Muscle of back (tissue), 11 donors: ENCODE results near the gene ZMYM4. TPM values are rescaled to one million over a fixed set of nuclear protein-coding genes. Genes with fewer than 3 reads are reported as not detected.
"Not testable (repeated sequence)": the region's sequence is repeated elsewhere in the genome, so short reads cannot be mapped to it uniquely, and the experiment has no call there.

ENCODE experiments used
- DNase-seq, 3 donors: peaks; one replicate each; pipeline versions ENCODE4 v3.0.0 to v3.0.0-alpha.2; 2013
- polyA plus RNA-seq, 10 donors: library from polyadenylated mRNA; unstranded; fragments of 120-200 nt; gene quantifications; one replicate each; pipeline ENCODE4 v1.2.1, GENCODE V29; 2013; ENCODE audit not compliant: insufficient read length in 10 of 10

Gene ZMYM4
- polyA plus RNA-seq, 10 donors: 33.3 to 48.1 (median 40.5) TPM

DNA sequence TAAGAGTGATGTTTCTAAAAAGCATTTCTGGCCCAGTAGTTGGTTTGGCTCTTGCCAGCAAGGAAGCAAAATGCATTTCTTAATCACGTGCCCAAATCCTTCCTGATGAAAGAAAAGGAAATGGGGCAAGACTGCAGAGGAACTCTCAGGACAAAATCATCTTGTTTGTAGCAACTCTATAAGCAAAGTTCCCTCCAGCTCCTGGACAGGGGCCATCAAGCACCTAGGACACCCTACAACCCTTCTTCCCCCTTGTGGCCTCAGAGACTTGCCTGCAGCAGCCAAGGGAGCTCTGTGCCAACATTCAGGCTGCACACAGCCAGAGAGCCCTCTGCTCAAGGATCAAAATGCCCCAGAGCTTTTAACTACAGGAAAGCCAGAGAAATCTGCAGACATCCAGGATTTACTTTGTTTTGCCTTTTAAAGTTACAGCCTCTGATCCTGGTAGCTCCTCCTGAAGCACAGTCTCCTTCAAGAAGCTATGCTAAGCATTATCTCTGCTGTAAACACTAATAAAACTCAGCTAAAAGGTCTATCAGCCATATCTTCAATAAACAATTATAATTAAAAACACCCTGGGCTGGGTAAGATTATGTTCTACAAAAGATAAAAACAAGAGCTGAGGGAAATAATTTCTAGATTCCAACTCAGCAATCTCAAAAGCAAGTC, 183.7 kb downstream of the ZMYM4 start:
- DNase-seq: peak; percentile 7 to 34 (median 22)

DNA sequence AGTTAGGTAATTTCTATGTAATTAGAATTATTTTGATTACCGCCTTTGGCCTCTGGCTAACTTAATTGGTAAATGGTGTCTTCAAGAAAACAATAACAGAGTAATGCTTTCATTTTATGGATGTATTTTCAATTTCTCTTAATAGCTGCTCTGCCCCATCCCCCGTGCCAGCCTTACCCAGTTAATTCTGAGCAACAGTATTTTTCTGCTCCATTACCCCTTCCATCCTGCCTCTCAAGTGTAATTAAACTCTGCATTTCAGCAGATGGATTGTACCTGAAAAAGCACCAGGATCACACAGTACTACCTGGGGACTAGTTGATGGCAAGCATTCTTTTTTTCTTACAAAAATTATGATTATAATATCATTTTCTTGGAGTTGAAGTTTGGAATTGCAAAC, 184.5 kb downstream of the ZMYM4 start:
- no peak for DNase-seq

DNA sequence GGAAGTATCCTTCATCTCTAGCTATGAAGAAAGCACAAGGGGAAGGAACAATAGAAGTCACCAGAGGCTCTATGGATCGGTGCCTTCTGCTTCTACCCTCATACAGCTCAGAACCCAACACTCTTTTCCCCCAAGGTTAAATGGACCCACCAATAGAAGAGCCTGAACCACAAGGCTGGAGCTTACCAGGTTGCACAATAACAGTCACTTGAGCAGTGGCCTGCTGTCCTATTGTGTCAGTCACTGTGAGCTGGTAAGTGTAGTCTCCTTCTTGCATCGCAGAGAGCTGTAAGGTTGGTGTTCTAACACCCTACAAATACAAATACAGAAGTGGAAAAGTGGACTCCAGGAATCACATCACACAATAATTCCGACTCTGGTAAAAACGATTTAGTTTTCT, 185.7 kb downstream of the ZMYM4 start:
- DNase-seq: no peak

DNA sequence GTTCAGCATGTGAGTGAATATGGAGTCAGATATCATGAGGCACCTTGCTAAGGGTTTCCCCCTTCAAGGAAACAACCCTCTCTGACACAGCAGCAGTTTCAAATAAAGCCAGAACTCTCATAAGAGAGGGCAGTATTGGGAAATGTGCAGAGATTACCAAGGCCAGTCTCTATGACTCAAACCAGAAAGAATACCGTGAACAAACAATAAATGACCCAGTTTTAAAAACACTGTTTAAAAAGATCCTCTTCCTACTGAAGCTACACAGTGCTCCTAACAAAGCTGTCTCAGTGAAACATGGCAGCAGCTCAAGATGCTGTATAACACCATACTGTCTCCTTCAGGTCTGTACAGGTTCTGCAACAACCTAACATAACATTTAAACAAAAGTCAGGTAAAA, 186.1 kb downstream of the ZMYM4 start:
- DNase-seq: no peak

DNA sequence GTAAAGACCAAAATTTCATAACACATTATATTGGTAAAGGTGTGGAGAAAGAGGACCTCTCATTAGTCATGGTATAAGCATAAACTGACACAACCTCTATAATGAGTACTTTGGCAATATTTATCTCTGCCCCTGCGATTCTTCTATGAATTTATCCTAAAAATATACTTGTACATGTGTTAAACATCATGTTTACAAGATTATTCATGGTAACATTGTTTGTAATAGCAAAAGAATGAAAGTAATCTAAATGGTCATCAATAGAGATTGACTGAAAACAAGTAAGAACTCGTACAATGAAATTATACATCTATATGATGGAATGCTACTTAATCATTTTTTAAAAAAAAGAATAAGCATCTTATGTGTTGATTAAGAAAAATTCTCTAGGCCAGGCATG, 192.3 kb downstream of the ZMYM4 start:
- no peak for DNase-seq

DNA sequence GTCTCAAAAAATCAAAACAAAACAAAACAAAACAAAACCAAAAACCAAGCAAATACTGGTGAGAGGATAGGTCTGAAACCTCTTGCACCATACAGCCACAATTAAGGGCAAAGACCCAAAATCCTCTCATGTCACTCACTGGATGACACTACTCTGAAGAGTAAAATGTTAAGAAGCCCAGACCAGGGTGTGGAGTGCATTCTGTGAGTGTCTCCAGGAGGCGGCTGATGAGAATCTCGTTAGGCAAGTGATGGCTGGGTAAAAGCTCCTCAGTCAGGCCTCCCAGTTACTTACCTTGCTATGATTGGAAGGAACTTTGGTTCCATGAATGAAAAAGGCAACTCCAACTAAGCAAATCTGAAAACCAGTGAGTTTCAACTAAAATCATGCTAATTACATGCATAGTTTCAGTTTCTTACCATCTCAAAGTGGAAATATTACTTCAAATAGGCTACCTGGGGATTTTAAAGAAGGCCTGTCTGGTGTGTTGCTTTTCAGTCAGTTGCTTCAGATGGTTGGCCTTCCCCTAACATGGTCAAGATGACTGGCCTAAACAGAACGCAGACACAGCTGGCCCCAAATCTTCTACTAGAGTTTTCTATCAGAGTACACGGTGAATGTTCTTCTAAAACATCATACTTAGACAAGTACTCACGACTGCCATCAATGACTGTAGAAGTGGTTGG, 193.6 kb downstream of the ZMYM4 start:
- no peak for DNase-seq

DNA sequence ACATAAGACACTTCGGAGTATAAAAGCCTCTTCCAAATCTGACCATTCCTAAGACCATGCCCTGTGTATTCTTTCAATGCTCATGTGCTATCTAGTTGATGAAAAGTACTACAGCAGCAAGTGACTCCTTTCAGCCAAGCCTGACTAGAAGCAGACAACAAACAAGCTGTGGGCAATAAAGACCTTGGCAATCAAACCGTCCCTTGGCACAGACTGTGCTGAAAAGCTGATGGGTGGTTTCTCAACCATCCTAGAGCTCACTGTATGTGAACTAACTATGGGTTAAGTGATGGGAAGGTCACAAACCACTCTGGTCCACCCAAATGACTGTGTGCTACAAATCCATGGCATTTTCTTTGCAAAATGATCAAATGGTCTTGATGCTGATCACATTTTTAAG, 194.7 kb downstream of the ZMYM4 start:
- no peak for DNase-seq

DNA sequence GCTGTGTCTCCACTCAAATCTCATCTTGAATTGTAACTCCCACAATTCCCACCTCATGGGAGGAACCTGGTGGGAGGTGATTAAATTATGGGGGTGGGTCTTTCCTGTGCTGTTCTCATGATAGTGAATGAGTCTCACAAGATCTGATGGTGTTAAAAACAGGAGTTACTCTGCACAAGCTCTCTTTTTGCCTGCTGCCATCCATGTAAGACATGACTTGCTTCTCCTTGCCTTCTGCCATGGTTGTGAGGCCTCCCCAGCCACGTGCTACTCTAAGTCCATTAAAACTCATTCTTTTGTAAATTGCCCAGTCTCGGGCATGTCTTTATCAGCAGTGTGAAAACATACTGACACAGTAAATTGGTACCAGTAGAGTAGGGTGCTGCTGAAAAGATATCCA, 195.2 kb downstream of the ZMYM4 start:
- DNase-seq: not testable (repeated sequence)

DNA sequence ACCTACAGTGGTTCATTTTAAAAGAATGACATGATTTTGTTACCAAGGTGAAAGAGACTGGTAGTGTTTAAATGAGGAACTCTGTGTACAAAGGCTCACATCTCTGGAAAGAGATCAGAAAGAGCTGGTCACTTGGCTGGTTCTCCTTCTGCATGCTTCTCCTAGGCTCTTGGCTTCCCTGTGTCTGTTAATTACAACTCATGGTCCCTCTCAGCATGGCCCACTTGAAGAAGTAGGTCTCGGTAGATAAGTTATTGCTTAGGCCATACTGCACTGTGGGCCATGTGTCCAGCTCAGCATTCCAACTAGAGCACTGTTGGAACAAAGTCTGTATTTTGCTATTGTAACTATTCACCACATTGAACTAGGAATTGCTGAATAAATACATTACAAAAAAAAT, 197.6 kb downstream of the ZMYM4 start:
- no peak for DNase-seq

DNA sequence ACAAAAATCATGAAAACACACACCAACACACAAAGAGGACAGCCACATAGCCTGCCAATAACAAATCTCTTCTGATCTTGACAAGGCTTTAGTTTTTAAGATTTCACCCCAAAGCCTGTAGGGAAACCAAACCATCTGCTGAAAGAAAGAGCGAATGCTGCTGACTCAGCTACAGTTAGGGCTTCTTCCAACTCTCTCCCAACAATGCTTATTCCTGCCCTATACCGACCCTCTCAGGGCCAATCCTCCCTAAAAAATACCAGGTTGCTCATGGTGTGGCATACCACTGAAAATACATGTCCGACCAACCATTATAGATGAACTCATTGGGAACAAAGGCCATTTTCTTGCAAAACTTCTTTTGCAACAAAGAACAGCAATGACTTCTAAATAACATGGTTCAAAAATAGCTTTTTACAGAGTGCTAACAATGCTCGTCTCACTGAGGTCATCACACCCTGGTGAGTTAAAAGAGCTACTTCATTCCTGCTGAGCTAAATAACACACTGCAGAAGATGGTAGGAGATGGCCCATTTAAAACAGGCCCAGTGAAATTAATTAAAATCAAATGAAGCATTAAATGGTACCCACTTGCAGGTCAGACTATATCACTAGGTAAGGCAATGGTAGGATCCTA, 202.6 kb downstream of the ZMYM4 start:
- no peak for DNase-seq

Other genes with a start within 250 kb of the ZMYM4 start
- 10 to 100 TPM in 6 of 10 donors, 1 to 10 TPM in 4; 7.0 to 15.6 (median 11.2) TPM for gene ZMYM6, start 236.8 kb upstream of the ZMYM4 start, polyA plus RNA-seq
- gene ZMYM1, start 189.3 kb upstream of the ZMYM4 start, polyA plus RNA-seq: 10 to 100 TPM in 9 of 10 donors, 1 to 10 TPM in 1; 7.9 to 16.6 (median 11.8) TPM
- gene SFPQ, start 75.6 kb upstream of the ZMYM4 start, polyA plus RNA-seq: 100 to 1,000 TPM; 213 to 518 (median 331) TPM